ENCODE results near the gene LCT. TPM values are rescaled to one million over a fixed set of nuclear protein-coding genes. Genes with fewer than 3 reads are reported as not detected.
"Not testable (repeated sequence)": the region's sequence is repeated elsewhere in the genome, so short reads cannot be mapped to it uniquely, and the experiment has no call there.

LCT gene
- total and polyA plus RNA-seq, 4 donors = 0.06 to 0.10 (median 0.07) TPM

DNA sequence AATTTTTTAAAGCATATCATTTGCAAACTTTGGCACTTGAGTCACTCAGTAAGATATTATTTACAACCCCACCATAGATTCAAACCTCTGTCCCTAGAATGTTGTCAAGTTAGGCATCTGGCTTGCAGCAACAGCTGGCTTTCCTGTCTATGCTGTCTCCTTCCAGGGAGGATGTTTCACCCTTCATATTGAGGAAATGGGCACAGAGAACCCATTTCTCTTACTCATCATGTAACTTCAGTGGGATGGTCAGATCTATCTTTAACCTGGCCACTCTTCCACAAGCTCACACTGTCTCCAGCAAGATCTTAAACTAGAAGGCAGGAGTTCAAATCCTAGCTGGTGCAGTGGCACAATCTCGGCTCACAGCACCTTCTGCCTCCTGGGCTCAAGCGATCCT lies 15.8 kb downstream of the LCT start:
- Histone ChIP-seq H3K27ac (ENCODE audit: low read depth, low read length) (no peak overlapping the region), H3K27me3 (ENCODE audit: control insufficient read depth, insufficient read depth, low read length) (no peaks in the 10 kb centered on the region), H3K4me3 (ENCODE audit: low read depth, low read length) (no peak overlapping the region), H3K36me3 (ENCODE audit: control insufficient read depth, insufficient read depth, low read length) (no peaks in the 10 kb centered on the region), H3K9me3 (ENCODE audit: control insufficient read depth, insufficient read depth, low read length) (peaks cover 3% of the 10 kb centered on the region), H3K4me1 (ENCODE audit: control insufficient read depth, insufficient read depth, low read length) (peaks cover 3% of the 10 kb centered on the region)
- WGBS (ENCODE audit: insufficient coverage) = 80% methylated on average over 1 of the region's 2 CpGs
- DNase-seq (ENCODE audit: low read depth in 4 of 6, low spot score in 6 of 6) = no peak

DNA sequence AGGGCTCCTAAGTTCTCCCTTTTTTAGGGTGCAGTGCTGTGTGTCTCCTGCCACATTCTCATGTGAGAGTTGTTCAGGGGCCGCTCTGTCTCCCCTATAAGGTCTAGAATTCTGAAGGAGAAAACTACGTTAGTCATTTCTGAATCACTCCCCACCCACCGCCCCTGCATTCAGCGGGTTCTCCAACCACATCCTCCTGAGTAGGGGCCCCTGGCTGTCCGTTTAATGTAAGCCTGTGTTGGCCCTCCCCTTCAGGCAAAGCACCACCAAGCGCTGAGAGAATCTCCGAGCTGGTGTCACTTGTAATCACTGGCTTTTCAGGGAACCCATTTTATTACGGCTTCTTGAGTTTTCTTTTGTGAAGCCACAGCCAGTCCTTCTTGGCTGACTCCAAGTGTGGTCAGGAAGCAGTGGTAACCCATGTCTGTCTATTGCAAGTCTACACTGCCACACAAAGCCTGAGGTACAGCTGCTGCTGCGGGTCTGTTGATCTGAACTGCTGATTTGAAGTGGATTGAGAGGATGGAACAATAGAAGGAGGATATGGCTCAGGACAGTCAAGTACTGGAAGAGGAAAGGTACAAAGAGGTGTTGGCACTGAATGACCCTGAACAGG lies 16.9 kb downstream of the LCT start:
- no peak for DNase-seq (ENCODE audit: low read depth in 4 of 6, low spot score in 6 of 6)
- WGBS (ENCODE audit: insufficient coverage) = 55% methylated on average over 8 of the region's 9 CpGs
- peaks cover 3% of the 10 kb centered on the region for H3K9me3 ChIP-seq (ENCODE audit: control insufficient read depth, insufficient read depth, low read length)
- H3K4me1 ChIP-seq (ENCODE audit: control insufficient read depth, insufficient read depth, low read length) = no peaks in the 10 kb centered on the region
- H3K27me3 ChIP-seq (ENCODE audit: control insufficient read depth, insufficient read depth, low read length) = no peaks in the 10 kb centered on the region
- no peak overlapping the region for H3K4me3 ChIP-seq (ENCODE audit: low read depth, low read length)
- no peak overlapping the region for H3K27ac ChIP-seq (ENCODE audit: low read depth, low read length)
- H3K36me3 ChIP-seq (ENCODE audit: control insufficient read depth, insufficient read depth, low read length) = no peaks in the 10 kb centered on the region

DNA sequence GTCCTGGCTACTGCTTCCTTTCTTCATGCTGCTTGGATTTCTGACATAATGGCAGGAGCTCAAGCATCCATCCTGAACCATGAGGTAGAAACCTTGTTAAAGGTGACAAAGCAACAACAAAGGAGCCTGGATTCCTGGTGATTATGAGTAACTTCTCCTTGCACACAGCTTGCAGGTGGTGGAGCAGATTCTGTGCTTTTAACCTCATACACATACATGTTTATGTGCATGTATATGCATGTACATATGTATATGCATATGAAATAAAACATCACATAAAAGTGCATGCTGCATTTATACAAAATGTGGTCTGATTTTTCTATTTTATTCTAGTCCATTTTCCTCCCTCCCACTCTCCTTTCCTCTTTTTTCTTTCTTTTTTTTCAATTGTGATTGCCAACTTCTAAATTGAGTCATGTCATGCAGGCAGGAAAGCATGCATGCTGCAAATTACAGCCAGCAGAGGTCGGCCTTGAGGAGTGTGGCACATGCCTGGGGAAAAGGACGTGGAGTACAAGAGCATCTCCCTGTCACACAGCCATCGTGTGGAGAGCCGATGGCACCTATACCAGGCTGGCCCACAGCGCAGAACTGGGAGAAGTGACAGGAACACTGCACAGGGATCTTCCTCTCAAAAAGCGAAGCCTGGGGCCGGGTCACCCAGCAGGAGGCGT lies 17.9 kb downstream of the LCT start:
- H3K36me3 ChIP-seq (ENCODE audit: control insufficient read depth, insufficient read depth, low read length) = no peaks in the 10 kb centered on the region
- no peaks in the 10 kb centered on the region for H3K27me3 ChIP-seq (ENCODE audit: control insufficient read depth, insufficient read depth, low read length)
- no peaks in the 10 kb centered on the region for H3K4me1 ChIP-seq (ENCODE audit: control insufficient read depth, insufficient read depth, low read length)
- H3K9me3 ChIP-seq (ENCODE audit: control insufficient read depth, insufficient read depth, low read length) = peaks cover 3% of the 10 kb centered on the region
- 66% methylated on average over 5 of the region's 8 CpGs for WGBS (ENCODE audit: insufficient coverage)
- no peak overlapping the region for H3K4me3 ChIP-seq (ENCODE audit: low read depth, low read length)
- H3K27ac ChIP-seq (ENCODE audit: low read depth, low read length) = no peak overlapping the region
- DNase-seq (ENCODE audit: low read depth in 4 of 6, low spot score in 6 of 6) = no peak

DNA sequence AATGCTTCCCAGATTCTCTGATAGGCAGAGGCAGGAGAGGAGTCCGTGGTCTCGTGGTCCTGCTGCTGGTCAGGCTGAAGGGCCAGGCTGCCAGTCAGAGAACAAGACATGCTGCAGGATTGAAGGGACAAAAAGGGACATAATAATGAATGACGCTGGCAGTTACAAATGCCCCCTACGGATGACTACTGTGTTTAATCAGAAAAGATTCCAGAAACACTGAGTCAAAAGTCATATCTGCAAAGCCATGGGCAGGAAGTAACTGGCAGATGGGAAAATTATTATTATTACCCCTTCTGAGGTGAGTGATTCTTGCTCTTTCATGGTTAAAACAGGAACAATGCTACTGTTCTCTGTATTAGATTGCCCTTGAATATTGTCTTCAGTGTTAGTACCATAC lies 19.0 kb downstream of the LCT start:
- no peak for DNase-seq (ENCODE audit: low read depth in 4 of 6, low spot score in 6 of 6)
- H3K9me3 ChIP-seq (ENCODE audit: control insufficient read depth, insufficient read depth, low read length) = peaks cover 3% of the 10 kb centered on the region
- no peaks in the 10 kb centered on the region for H3K36me3 ChIP-seq (ENCODE audit: control insufficient read depth, insufficient read depth, low read length)
- H3K4me1 ChIP-seq (ENCODE audit: control insufficient read depth, insufficient read depth, low read length) = no peaks in the 10 kb centered on the region
- no peak overlapping the region for H3K4me3 ChIP-seq (ENCODE audit: low read depth, low read length)
- 63% methylated on average over 4 of the region's 4 CpGs for WGBS (ENCODE audit: insufficient coverage)
- H3K27ac ChIP-seq (ENCODE audit: low read depth, low read length) = no peak overlapping the region
- no peaks in the 10 kb centered on the region for H3K27me3 ChIP-seq (ENCODE audit: control insufficient read depth, insufficient read depth, low read length)

DNA sequence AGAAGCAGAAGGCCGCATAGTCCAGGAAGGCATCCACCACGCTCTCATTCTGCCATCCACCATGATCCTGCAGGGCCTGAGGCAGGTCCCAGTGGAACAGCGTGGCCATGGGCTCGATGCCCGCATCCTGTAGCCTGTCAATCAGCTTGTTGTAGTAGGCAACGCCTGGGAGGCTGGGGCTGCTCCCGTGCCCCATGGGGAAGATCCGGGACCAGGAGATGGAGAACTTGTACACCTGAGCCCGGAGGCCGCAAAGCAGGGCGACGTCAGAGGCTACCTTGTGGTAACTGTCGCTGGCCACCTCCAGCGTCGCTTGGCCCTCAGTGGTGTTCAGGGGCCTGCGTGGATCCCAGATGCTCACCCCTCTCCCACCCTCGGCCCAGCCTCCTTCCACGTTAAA lies 19.5 kb downstream of the LCT start:
- Histone ChIP-seq H3K4me3 (ENCODE audit: low read depth, low read length) (no peak overlapping the region), H3K27ac (ENCODE audit: low read depth, low read length) (no peak overlapping the region), H3K27me3 (ENCODE audit: control insufficient read depth, insufficient read depth, low read length) (no peaks in the 10 kb centered on the region), H3K4me1 (ENCODE audit: control insufficient read depth, insufficient read depth, low read length) (no peaks in the 10 kb centered on the region), H3K9me3 (ENCODE audit: control insufficient read depth, insufficient read depth, low read length) (no peaks in the 10 kb centered on the region), H3K36me3 (ENCODE audit: control insufficient read depth, insufficient read depth, low read length) (no peaks in the 10 kb centered on the region)
- WGBS (ENCODE audit: insufficient coverage) = 90% methylated on average over 16 of the region's 18 CpGs
- no peak for DNase-seq (ENCODE audit: low read depth in 4 of 6, low spot score in 6 of 6)

DNA sequence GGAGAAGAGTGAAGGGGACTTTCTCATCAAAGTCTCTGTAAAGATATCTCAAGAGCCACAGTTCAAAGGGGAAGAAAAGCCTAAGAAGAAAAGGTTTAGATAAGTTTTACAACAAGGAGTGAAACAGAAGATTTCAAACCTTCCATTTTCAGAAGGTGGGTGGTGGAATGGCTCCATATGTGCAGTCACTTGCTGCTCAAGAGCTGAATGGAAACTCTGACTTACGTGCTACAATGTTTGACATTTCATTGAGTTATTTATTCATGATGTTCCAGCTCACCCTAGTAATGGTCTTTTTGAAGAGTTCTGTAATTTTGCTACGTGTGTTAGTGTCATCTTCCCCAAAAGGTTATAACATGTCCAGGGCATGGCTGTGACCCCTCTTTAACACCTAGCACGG lies 21.7 kb downstream of the LCT start:
- WGBS (ENCODE audit: insufficient coverage) = no CpG with 5 or more reads among the region's 3 CpGs
- no peak overlapping the region for H3K27ac ChIP-seq (ENCODE audit: low read depth, low read length)
- DNase-seq (ENCODE audit: low read depth in 4 of 6, low spot score in 6 of 6) = no peak
- H3K36me3 ChIP-seq (ENCODE audit: control insufficient read depth, insufficient read depth, low read length) = no peaks in the 10 kb centered on the region
- no peak overlapping the region for H3K4me3 ChIP-seq (ENCODE audit: low read depth, low read length)
- H3K27me3 ChIP-seq (ENCODE audit: control insufficient read depth, insufficient read depth, low read length) = no peaks in the 10 kb centered on the region
- no peaks in the 10 kb centered on the region for H3K4me1 ChIP-seq (ENCODE audit: control insufficient read depth, insufficient read depth, low read length)
- H3K9me3 ChIP-seq (ENCODE audit: control insufficient read depth, insufficient read depth, low read length) = no peaks in the 10 kb centered on the region

DNA sequence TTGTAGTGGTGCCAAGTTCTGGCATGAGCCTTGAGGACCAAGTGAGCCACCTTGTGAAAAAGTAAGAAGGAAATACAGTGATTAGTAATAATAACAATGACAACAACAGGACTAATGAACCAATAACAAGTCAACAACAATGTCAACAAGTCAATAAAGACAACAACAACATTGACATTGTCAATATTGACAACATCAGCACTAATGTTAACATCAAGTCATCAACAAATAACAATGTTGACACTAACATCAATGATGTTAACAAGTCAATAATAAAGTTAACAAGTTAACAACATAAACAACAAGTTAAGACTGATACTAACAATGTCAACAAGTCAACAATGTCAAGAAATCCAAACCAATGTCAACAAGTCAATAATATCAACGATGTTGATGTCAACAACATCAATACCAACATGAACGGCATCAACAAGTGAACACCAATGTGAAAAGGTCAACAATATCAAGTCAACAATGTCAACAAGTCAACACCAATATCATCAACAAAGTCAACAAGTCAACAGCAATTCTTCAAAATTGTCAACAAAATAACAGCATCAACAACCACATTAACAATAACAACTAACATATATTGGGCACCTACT lies 24.0 kb downstream of the LCT start:
- H3K27me3 ChIP-seq (ENCODE audit: control insufficient read depth, insufficient read depth, low read length) = no peaks in the 10 kb centered on the region
- H3K4me3 ChIP-seq (ENCODE audit: low read depth, low read length) = no peak overlapping the region
- no peaks in the 10 kb centered on the region for H3K4me1 ChIP-seq (ENCODE audit: control insufficient read depth, insufficient read depth, low read length)
- no peaks in the 10 kb centered on the region for H3K36me3 ChIP-seq (ENCODE audit: control insufficient read depth, insufficient read depth, low read length)
- DNase-seq (ENCODE audit: low read depth in 4 of 6, low spot score in 6 of 6) = no peak
- no peaks in the 10 kb centered on the region for H3K9me3 ChIP-seq (ENCODE audit: control insufficient read depth, insufficient read depth, low read length)
- H3K27ac ChIP-seq (ENCODE audit: low read depth, low read length) = no peak overlapping the region
- 84% methylated on average over 2 of the region's 2 CpGs for WGBS (ENCODE audit: insufficient coverage)

DNA sequence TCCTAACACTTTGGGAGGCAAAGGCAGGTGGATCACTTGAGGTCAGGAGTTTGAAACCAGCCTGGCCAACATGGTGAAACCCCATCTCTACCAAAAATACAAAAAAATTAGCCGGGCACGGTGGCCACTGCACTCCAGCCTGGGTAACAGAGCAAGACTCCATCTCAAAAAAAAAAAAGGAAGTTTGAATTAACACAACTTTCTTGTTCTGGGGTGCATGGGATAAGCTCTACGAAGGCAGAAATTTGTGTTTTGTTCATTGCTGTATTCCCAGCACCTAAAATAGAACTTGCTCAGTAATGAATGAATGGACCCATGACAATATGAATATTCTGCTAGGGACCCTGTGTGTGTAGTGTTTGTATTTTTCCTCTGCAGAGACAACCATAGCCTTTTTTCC lies 29.1 kb downstream of the LCT start:
- not testable (repeated sequence) for H3K4me1 ChIP-seq (ENCODE audit: control insufficient read depth, insufficient read depth, low read length); DNase-seq (ENCODE audit: low read depth in 4 of 6, low spot score in 6 of 6); H3K27ac ChIP-seq (ENCODE audit: low read depth, low read length); H3K27me3 ChIP-seq (ENCODE audit: control insufficient read depth, insufficient read depth, low read length); H3K4me3 ChIP-seq (ENCODE audit: low read depth, low read length); H3K36me3 ChIP-seq (ENCODE audit: control insufficient read depth, insufficient read depth, low read length); H3K9me3 ChIP-seq (ENCODE audit: control insufficient read depth, insufficient read depth, low read length)
- WGBS (ENCODE audit: insufficient coverage) = no CpG with 5 or more reads among the region's 3 CpGs

DNA sequence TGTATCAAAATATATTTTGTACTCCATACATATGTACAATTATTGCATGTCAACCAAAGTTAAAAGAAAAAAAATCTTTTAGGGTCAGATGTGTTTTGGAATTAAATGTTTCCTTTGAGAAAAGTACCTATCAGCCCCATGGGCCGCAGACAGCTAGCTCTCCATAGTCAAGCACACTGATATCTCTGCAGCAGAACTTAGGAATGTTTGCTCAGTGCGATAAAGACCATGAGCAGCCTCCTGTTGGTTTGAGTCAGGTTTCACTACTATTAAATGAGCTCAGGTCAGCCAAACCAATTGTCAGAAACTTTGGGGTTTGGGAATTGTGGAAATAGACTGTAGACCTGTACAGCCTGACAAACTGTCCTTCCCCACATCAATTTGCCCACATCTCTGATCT lies 33.7 kb downstream of the LCT start:
- WGBS (ENCODE audit: insufficient coverage) = no CpG with 5 or more reads among the region's 2 CpGs
- DNase-seq (ENCODE audit: low read depth in 4 of 6, low spot score in 6 of 6) = no peak
- H3K9me3 ChIP-seq (ENCODE audit: control insufficient read depth, insufficient read depth, low read length) = no peaks in the 10 kb centered on the region
- H3K27me3 ChIP-seq (ENCODE audit: control insufficient read depth, insufficient read depth, low read length) = no peaks in the 10 kb centered on the region
- no peaks in the 10 kb centered on the region for H3K4me1 ChIP-seq (ENCODE audit: control insufficient read depth, insufficient read depth, low read length)
- no peaks in the 10 kb centered on the region for H3K36me3 ChIP-seq (ENCODE audit: control insufficient read depth, insufficient read depth, low read length)
- H3K4me3 ChIP-seq (ENCODE audit: low read depth, low read length) = no peak overlapping the region
- no peak overlapping the region for H3K27ac ChIP-seq (ENCODE audit: low read depth, low read length)

DNA sequence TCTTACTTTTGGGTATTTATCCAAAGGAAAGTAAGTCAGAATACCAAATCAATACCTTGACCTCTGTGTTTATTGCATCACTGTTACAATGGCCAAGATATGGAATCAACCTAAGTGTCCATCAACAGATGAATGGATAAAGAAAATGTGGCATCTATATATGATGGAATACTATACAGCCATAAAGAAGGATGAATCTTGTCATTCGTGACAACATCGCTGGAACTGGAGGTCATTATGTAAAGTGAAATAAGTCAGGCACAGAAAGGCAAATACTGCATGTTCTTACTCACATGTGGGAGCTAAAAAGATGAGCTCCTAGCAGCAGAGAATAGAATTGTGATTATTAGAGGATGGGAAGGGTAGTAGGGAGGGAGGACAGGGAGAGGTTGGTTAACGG lies 34.6 kb downstream of the LCT start:
- WGBS (ENCODE audit: insufficient coverage) = 63% methylated on average over 3 of the region's 3 CpGs

More for the DNA sequence above, 34.6 kb downstream of the LCT start:
- H3K4me3 ChIP-seq (ENCODE audit: low read depth, low read length) = no peak overlapping the region
- DNase-seq (ENCODE audit: low read depth in 4 of 6, low spot score in 6 of 6) = no peak
- peaks cover 3% of the 10 kb centered on the region for H3K4me1 ChIP-seq (ENCODE audit: control insufficient read depth, insufficient read depth, low read length)
- H3K27me3 ChIP-seq (ENCODE audit: control insufficient read depth, insufficient read depth, low read length) = no peaks in the 10 kb centered on the region
- H3K27ac ChIP-seq (ENCODE audit: low read depth, low read length) = no peak overlapping the region
- H3K9me3 ChIP-seq (ENCODE audit: control insufficient read depth, insufficient read depth, low read length) = no peaks in the 10 kb centered on the region
- no peaks in the 10 kb centered on the region for H3K36me3 ChIP-seq (ENCODE audit: control insufficient read depth, insufficient read depth, low read length)

Measured in spinal cord (tissue), 10 donors.